B cell (primary cell): ENCODE results near the gene PSEN1. TPM values are rescaled to one million over a fixed set of nuclear protein-coding genes. Genes with fewer than 3 reads are reported as not detected.

ENCODE experiments used
- ATAC-seq: fragments of 200-7000 bp; cut with Tn5 transposase; one replicate; pipeline ENCODE4 v1.10.0; 2021; ENCODE audit warnings: low read depth, mild to moderate bottlenecking, moderate number of reproducible peaks, moderate library complexity
- CTCF ChIA-PET: fragments of 350-600 bp; sonication (Branson Sonifier 250); formaldehyde crosslinking; loops from one replicate; lab custom pipeline; 2021; ENCODE audit warnings: antibody characterized with exemption, inconsistent platforms; lab: Charles Lee
- POLR2A ChIA-PET: fragments of 350-600 bp; sonication (Branson Sonifier 250); formaldehyde crosslinking; loops from one replicate; lab custom pipeline; 2021; ENCODE audit warnings: antibody characterized with exemption; lab: Charles Lee
- DNase-seq: peaks from one replicate; pipeline ENCODE4 v3.0.0; 2013
- H2AFZ ChIP-seq: 2 replicates; pipeline ENCODE4 v1.6.1; 2012; ENCODE audit warnings: mild to moderate bottlenecking, low read depth, low read length; ENCODE audit not compliant: insufficient read depth, poor library complexity, severe bottlenecking
- H3K27ac ChIP-seq, 2 donors: 1 replicate in 1 of 2; 2 replicates in 1 of 2; pipeline ENCODE4 v1.5.1; 2012 to 2013; ENCODE audit warnings: low read length in 2 of 2, mild to moderate bottlenecking in 2 of 2, moderate library complexity in 1 of 2
- H3K27me3 ChIP-seq, 4 experiments: fragments of 200-600 bp in 1 of 4; sonication (generic) in 1 of 4; replicated peaks in 1 of 4; 1 replicate in 2 of 4; 2 replicates in 2 of 4; pipeline versions ENCODE4 v1.6.1 to v1.7.0; 2013 to 2016; ENCODE audit warnings: low read length in 3 of 4, mild to moderate bottlenecking in 2 of 4, mixed read lengths in 1 of 4, moderate library complexity in 1 of 4; ENCODE audit not compliant: insufficient read depth in 4 of 4, control insufficient read depth in 3 of 4; ENCODE audit errors: control extremely low read depth in 1 of 4
- H3K36me3 ChIP-seq, 2 experiments: replicated peaks in 1 of 2; 1 replicate in 1 of 2; 2 replicates in 1 of 2; pipeline versions ENCODE4 v1.6.1 to v1.7.1; 2013; ENCODE audit warnings: low read length in 1 of 2; ENCODE audit not compliant: insufficient read depth in 2 of 2, control insufficient read depth in 1 of 2; ENCODE audit errors: control extremely low read depth in 1 of 2, extremely low read depth in 1 of 2
- H3K4me1 ChIP-seq, 2 donors: fragments of 200-600 bp in 1 of 2; sonication (generic) in 1 of 2; 1 replicate in 1 of 2; 2 replicates in 1 of 2; pipeline versions ENCODE4 v1.5.1 to v1.6.1; 2013 to 2017; ENCODE audit warnings: low read length in 2 of 2; ENCODE audit not compliant: control insufficient read depth in 2 of 2, insufficient read depth in 2 of 2
- H3K4me2 ChIP-seq: replicated peaks from 2 replicates; pipeline ENCODE3; 2012; ENCODE audit warnings: mild to moderate bottlenecking, low read depth, low read length; ENCODE audit not compliant: poor library complexity, severe bottlenecking
- H3K4me3 ChIP-seq, 5 experiments: fragments of 200-600 bp in 1 of 5; sonication (generic) in 1 of 5; 1 replicate in 3 of 5; 2 replicates in 2 of 5; pipeline versions ENCODE4 v1.5.1 to v1.7.0; 2011 to 2016; ENCODE audit warnings: low read length in 4 of 5, mild to moderate bottlenecking in 4 of 5, low read depth in 2 of 5, control low read depth in 1 of 5, moderate library complexity in 1 of 5; ENCODE audit not compliant: insufficient read depth in 1 of 5; ENCODE audit errors: control extremely low read depth in 1 of 5, extremely low read depth in 1 of 5
- H3K79me2 ChIP-seq: fragments of 200-600 bp; sonication (generic); one replicate; pipeline ENCODE4 v1.6.0; 2016; ENCODE audit warnings: low read length; ENCODE audit not compliant: control insufficient read depth, insufficient read depth
- H3K9ac ChIP-seq: fragments of 200-600 bp; sonication (generic); 2 replicates; pipeline ENCODE4 v1.6.1; 2017; ENCODE audit warnings: mild to moderate bottlenecking, low read length, moderate library complexity
- H3K9me3 ChIP-seq, 3 donors: one replicate each; pipeline versions ENCODE4 v1.6.1 to v1.7.1; 2013; ENCODE audit warnings: low read length in 2 of 3; ENCODE audit not compliant: control insufficient read depth in 2 of 3, insufficient read depth in 1 of 3; ENCODE audit errors: control extremely low read depth in 1 of 3
- H4K20me1 ChIP-seq: 2 replicates; pipeline ENCODE4 v1.6.0; 2012; ENCODE audit warnings: mild to moderate bottlenecking, low read length; ENCODE audit not compliant: insufficient read depth, control insufficient read depth, poor library complexity, severe bottlenecking
- H3K27ac Mint-ChIP-seq: one replicate; pipeline ENCODE4 v1.8.0; 2021; ENCODE audit warnings: mixed read lengths
- H3K27me3 Mint-ChIP-seq: one replicate; pipeline ENCODE4 v1.8.0; 2021; ENCODE audit warnings: mixed read lengths
- H3K4me1 Mint-ChIP-seq: one replicate; pipeline ENCODE4 v1.8.0; 2021; ENCODE audit warnings: mixed read lengths
- H3K4me3 Mint-ChIP-seq: one replicate; pipeline ENCODE4 v1.8.0; 2021; ENCODE audit warnings: mixed read lengths
- H3K9me3 Mint-ChIP-seq: one replicate; pipeline ENCODE4 v1.8.0; 2022; ENCODE audit warnings: mixed read lengths; ENCODE audit not compliant: insufficient read depth
- CTCF ChIP-seq: fragments of 200-600 bp; IDR thresholded peaks from one replicate; pipeline ENCODE4 v1.8.0; 2022; ENCODE audit warnings: antibody characterized with exemption, mild to moderate bottlenecking
- EZH2 ChIP-seq: IDR thresholded peaks from 2 replicates; pipeline ENCODE4 v1.6.1; 2012; ENCODE audit warnings: borderline replicate concordance, low read depth, mild to moderate bottlenecking, moderate library complexity, low read length; ENCODE audit not compliant: insufficient read depth, poor library complexity, severe bottlenecking
- WGBS: methylation state at CpG from one replicate; pipeline ENCODE4 v1.1.5; 2013; ENCODE audit warnings: missing lambda C conversion rate; ENCODE audit not compliant: insufficient coverage; 5-methylcytosine and 5-hydroxymethylcytosine counted together
- intact Hi-C: fragments of 100-400 bp; cut with micrococcal nuclease; formaldehyde crosslinking; loops from one replicate; pipeline ENCODE4 v1.10.0; 2022
- polyA plus RNA-seq: library from polyadenylated mRNA; depleted of rRNA; stranded (reverse); fragments of >200 nt; gene quantifications from 2 replicates; pipeline ENCODE4 v1.2.3, GENCODE V29; 2012
- total RNA-seq, 2 donors: library from RNA; stranded (reverse); fragments of 120-200 nt in 1 of 2; gene quantifications; 1 replicate in 1 of 2; 2 replicates in 1 of 2; pipeline versions ENCODE4 v1.2.3 to v1.2.4, GENCODE V29; 2013 to 2022

PSEN1 gene
- total and polyA plus RNA-seq, 2 donors (not counting 1 experiment from before 2014, with no cell fraction given): 10.2 to 75.9 TPM

- H4K20me1 ChIP-seq: no peaks in the 10 kb centered on the region
- ChIA-PET POLR2A (no interaction called here), CTCF (no interaction called here)
- intact Hi-C loops: no loop called here
- no peak overlapping the region for H3K4me3 Mint-ChIP-seq
- H3K27me3 Mint-ChIP-seq: peaks cover 3% of the 10 kb centered on the region
- H3K9me3 ChIP-seq: no peaks in the 10 kb centered on the region
- H3K9me3 Mint-ChIP-seq: no peaks in the 10 kb centered on the region
- H3K27me3 ChIP-seq: peaks cover 0 to 7% (median 0%) of the 10 kb centered on the region in 4 experiments
- no peak overlapping the region for H3K4me2 ChIP-seq
- DNase-seq (no peak), ATAC-seq (no peak)
- H3K36me3 ChIP-seq: peaks cover 0 to 11% of the 10 kb centered on the region in 2 experiments
- H3K79me2 ChIP-seq: no peaks in the 10 kb centered on the region
- no peak overlapping the region for H2AFZ ChIP-seq
- no peak overlapping the region for H3K4me3 ChIP-seq
- TF ChIP-seq CTCF (no peak), EZH2 (no peak)
- H3K4me1 ChIP-seq: peaks cover 0 to under 1% of the 10 kb centered on the region in 2 donors
- no peak overlapping the region for H3K27ac ChIP-seq
- no peak overlapping the region for H3K27ac Mint-ChIP-seq
- WGBS: 93% methylated on average over 21 of the region's 25 CpGs
- no peak overlapping the region for H3K9ac ChIP-seq
- peaks cover 3% of the 10 kb centered on the region for H3K4me1 Mint-ChIP-seq
Observed at GRCh38 chr14:73227812-73228781, 91.8 kb downstream of the PSEN1 start.

DNA sequence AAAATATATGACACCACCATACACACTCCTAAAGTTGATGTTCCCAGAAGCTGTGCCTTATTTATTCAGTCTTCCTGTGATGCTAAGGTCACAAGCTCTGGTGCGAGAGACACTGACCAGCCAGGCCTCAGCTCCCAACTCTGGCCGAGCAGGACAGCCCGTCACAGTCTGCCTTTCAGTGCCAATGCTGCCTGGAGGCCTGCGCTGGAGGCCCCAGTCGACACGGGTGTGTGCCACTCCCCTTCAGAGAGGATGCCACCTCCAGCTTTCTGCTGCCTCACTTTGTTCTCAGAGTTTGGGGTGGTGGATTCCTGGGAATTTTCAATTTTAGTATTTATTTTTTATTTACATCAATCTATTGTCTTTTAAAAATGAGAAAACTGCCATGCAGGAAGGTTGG, 93.7 kb downstream of the PSEN1 start:
- intact Hi-C loops: no loop called here
- no peak overlapping the region for H3K4me2 ChIP-seq
- H4K20me1 ChIP-seq: no peaks in the 10 kb centered on the region
- no peak overlapping the region for H3K27ac ChIP-seq
- H3K4me3 Mint-ChIP-seq: no peak overlapping the region
- ATAC-seq (no peak), DNase-seq (no peak)
- no peaks in the 10 kb centered on the region for H3K4me1 ChIP-seq
- H3K36me3 ChIP-seq: peaks cover 0 to 8% of the 10 kb centered on the region in 2 experiments
- TF ChIP-seq EZH2: no peak
- no peak for TF ChIP-seq CTCF
- H3K27me3 ChIP-seq: peaks cover 0 to 27% (median 2%) of the 10 kb centered on the region in 4 experiments
- WGBS: 100% methylated on average over 4 of the region's 6 CpGs
- no peaks in the 10 kb centered on the region for H3K79me2 ChIP-seq
- H2AFZ ChIP-seq: no peak overlapping the region
- H3K4me1 Mint-ChIP-seq: no peaks in the 10 kb centered on the region
- H3K4me3 ChIP-seq: no peak overlapping the region
- CTCF ChIA-PET: interaction anchor here (0.7 kb wide), 1 partner anchor 37 kb away, joined by 4 read pairs; no protein-coding TSS in a partner anchor
- H3K9me3 ChIP-seq: no peaks in the 10 kb centered on the region
- no peak overlapping the region for H3K9ac ChIP-seq
- POLR2A ChIA-PET: no interaction called here
- peaks cover 14% of the 10 kb centered on the region for H3K27me3 Mint-ChIP-seq
- no peaks in the 10 kb centered on the region for H3K9me3 Mint-ChIP-seq
- no peak overlapping the region for H3K27ac Mint-ChIP-seq
